NCI-H1105 (cell line): Measurements from ENCODE around the gene RPS3.
"Not testable (repeated sequence)": the region's sequence is repeated elsewhere in the genome, so short reads cannot be mapped to it uniquely, and the experiment has no call there.

Source experiments
- DNase-seq: peaks from one replicate; lab custom pipeline; 2025; lab: John Stamatoyannopoulos, UW

Gene RPS3

DNA sequence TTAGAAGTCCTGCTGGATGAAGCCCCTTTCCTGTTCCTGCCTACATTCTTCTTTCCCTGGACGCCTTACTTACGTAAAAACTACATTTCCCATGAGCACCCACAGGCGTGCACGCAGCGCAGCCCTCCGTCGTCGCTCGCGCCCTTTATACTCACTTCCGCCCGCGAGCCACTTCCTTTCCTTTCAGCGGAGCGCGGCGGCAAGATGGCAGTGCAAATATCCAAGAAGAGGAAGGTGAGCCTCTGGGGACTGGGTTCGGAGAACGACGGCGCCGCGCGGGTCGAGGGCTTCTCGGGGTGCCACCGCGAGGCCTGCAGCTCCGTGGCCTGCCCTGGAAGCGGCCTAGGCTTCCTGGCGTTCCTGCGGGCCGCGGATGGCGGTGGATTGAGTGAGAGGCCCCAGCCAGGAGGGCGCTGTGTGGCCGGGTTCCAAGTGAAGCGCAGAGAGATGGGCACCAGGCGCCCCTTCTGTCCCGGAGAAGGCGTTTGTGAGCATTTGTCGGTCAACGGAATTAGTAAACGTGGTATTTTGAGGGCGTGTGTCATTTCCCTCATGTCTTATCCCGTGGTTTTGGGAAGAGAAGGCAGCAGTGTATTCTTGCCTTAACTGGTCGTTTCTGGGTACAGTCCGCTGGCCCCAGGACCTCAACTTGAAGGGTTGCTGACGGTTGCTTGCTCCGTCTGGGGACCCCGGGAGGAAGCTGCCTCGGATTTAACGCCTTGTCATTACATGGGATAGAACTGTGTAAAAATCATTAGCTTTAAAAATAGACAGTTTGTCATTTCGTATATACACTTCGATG is at the start of gene RPS3:
Gene RPS3, plus strand, starts transcription at position 175 of the 802 bp plus-strand sequence. Its CDS starts 30 bp downstream, at position 205.
- DNase-seq, result peak; percentile 89

DNA sequence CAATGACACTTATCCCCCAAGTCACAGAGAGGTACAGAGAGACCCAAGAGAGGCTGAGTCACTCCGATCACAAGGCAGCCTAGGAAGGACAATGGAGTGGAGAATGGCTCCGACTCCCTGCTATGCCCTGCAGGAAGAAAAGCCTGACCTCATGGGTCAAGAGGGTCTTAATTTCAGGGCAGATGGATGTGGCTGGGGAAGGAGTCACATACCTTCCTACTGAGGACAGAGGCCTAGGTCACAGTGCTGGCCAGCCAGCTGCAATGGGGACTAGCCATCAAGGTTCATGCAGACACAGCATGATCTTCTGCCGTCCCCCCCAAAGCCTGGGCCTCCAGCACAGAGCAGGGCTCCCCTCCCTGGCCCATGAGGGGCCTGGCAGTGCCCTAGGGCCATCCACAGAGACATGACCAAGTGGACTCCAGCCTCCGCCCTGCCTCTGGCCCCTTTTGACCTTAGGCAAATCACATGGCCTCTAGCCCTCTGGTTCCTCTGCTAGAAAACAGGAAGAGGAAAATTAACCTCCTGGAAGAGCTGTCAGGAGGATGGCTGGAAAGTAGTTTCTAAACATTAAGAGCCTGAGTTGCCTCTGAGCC is 49.7 kb upstream of the RPS3 start:
- no peak for DNase-seq

GRCh38 chr11:75350122-75350742 is 49.1 kb upstream of the RPS3 start:
- DNase-seq, result no peak

GRCh38 chr11:75350743-75351540 is 48.4 kb upstream of the RPS3 start:
- DNase-seq, result no peak

DNA sequence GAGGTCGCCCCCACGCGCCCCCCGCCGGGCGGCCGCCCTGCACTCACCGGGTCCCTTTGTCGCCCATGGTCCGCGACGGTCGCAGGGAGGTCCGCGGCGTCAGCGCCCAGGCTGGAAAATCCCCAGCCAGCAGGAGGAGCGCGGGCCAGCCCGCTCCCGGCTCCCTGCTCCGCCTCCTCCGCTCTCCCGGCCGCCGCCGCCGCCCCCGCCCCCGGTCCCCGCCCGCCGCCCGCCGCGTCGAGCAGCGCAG is 47.9 kb upstream of the RPS3 start, which contains the start of gene ARRB1:
Gene ARRB1, minus strand, starts transcription at position 121 of the 250 bp plus-strand sequence. Its CDS starts 54 bp downstream, at position 67.
- DNase-seq, result no peak

DNA sequence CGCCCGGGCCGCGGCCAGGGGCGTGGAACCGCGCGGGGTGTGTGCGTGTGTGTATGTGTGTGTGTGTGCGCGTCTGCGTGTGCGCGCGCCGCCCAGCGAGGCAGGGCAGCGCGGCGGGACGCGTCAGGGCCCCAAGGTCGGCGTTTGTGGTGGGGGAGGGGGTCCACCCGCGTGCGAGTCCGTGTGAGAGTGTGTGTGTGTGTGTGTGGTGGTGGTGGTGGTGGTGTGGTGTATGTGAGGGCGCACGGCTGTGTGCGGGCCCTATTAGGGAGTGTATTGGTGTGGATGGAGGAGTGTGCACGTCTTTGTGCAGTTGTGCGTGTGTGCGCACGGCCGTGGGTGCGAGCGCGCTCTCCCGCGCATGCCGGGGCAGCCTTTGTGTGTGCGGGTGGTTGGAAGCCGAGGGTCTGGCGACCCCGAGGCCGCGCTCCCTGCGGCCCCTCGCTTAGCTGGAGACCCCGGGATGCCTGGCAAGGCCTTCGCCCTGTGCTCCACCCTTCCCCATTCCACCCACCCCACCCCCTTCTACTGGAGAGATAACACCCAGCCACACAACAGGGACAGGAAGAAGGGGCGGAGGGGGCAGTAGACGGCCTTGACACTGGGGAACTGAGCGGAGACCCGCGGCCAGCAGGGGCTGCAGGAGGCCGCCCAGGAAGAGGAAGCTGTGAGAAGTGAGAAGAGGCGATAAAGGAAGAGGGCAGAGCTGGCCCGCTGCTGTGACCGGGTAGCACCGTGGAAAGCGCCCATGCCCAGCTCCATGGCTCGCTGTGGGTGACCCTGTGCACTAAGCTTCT is 47.3 kb upstream of the RPS3 start:
- DNase-seq, result no peak

DNA sequence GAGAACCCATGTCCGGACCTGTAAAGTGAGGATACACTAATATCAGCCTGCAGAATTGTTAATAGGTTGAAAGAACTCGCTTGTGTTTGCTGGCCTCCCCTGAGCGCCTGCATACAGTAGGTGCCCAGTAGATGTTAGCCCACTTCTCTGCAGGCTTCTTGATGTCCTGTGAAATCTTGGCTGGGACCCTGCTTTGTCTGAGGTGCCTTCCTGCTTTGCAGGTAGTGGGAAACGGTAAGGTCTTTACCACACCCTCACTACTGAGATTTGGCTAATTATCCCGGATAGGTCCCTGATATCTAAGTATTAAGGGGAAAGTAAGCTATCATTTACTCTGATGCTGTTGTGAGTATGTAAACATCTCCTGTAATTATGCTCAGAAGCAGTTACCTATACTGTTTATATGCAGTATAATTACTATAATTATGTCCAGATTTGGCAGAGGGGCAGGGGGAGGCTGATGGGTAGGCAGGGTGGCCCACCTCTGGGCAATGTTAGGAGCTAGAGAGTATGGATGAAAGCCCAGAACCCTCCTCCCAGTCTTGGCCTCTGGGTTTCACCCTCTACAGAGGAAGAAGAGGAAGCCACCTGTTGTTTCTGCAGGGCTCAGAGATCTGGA is 46.6 kb upstream of the RPS3 start:
- peak; percentile 67 for DNase-seq

DNA sequence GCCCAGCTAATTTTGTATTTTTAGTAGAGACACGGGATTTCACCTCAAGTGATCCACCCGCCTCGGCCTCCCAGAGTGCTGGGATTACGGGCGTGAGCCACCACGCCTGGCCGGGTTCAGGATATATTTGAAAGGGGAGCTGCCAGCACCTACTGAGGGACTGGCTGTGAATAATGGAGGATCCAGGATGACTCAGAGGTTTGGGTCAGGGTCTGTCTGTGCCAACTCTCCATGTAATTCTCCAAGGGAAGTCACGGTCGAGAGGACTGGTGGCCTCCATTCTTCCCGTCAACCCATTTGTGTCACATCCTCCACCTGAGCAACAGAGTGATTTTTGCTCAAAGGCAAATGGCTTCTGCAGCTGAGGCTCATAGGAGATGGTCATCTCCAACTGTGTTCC is 44.3 kb upstream of the RPS3 start:
- no peak for DNase-seq

GRCh38 chr11:75356613-75357012 is 42.7 kb upstream of the RPS3 start:
- DNase-seq, result no peak

DNA sequence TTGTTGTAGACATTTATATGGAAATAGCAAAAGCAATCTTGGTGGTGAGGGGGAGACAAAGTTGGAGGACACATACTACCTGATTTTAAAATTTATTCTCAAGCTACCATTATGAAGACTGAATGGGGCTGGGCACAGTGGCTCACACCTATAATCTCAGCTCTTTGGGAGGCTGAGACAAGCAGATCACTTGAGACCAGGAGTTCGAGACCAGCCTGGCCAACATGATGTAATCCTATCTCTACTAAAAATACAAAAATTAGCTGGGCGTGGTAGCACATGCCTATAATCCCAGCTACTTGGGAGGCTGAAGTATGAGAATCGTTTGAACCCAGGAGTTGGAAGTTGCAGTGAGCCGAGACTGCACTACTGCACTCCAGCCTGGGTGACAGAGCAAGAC is 37.0 kb upstream of the RPS3 start:
- not testable (repeated sequence) for DNase-seq

DNA sequence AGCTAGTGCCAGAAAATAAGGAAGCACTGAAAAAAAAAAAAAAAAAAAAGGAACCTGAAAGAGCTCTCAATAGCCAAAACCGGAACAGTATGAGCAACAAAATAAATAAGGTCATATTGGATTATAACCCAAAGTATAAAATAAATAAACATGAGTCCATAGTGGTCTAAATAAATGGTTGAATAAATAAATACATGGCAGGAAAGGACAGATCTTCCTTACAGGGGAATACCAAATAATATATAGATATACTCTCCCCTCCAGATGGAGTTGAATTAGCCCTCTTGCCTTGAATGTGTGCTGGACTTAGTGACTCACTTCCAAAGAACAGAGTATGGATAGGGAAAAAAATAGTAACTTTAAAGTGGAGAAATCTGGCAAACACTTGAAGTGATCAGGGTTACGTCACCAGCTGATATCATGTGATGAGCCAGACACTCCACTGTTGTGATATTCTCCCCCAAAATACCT is 33.6 kb upstream of the RPS3 start:
- no peak for DNase-seq

- DNase-seq, result not testable (repeated sequence)
These were observed 32.5 kb upstream of the RPS3 start for GRCh38 chr11:75366826-75367225.

GRCh38 chr11:75369560-75370255 is 29.6 kb upstream of the RPS3 start:
- DNase-seq, result no peak

- DNase-seq, result no peak
These were observed 27.1 kb upstream of the RPS3 start for GRCh38 chr11:75371949-75372876.

- DNase-seq, result no peak
These were observed 26.1 kb upstream of the RPS3 start for GRCh38 chr11:75373201-75373600.

- no peak for DNase-seq
These were observed 24.7 kb upstream of the RPS3 start for GRCh38 chr11:75374646-75375045.

DNA sequence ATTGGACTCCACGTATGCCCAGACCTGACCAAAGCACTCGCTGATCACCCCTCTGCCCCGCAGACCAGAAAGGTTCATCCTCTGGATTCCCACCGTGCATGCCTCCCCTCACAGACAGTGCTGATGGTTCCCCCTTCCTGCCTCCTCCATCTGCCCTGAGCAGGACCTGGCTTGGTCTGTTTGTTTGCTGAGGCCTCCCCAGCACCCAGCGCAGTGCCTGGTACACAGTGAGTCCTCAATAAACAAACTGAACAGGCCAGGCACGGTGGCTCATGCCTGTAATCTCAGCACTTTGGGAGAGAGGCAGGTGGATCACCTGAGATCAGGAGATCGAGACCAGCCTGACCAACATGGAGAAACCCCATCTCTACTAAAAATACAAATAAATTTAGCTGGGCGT is 23.7 kb upstream of the RPS3 start:
- no peak for DNase-seq

DNA sequence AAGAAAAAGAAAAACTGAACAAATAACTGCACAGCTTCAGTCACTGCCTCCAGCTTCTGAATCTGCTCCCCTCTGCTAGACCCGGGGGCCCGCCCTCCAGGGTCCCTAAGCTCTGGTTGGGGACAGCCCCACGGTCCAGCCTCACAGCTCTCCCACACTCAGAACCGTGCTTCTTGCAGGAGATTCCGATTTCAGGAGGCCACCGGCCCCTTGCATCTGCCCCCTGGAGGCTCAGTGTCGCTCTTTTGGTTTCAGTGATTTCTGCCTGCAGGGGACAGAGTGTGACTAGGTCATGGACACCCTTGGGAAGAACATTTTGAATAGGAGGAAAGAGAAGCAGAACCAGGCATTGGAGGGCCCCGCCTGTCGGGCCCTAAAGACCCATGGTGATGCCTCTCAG is 23.1 kb upstream of the RPS3 start:
- no peak for DNase-seq

DNA sequence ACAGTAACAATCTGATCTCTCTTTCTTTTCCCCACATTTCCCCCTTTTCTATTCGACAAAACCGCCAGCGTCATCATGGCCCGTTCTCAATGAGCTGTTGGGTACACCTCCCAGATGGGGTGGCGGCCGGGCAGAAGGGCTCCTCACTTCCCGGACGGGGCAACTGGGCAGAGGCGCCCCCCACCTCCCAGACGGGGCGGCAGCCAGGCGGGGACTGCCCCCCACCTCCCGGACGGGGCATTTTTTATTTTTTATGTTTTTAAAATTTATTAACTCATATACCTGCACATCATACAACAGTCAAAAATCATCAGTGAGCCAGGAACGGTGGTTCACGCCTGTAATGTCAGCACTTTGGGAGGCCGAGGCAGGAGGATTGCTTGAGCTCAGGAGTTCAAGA is 20.5 kb upstream of the RPS3 start:
- DNase-seq, result not testable (repeated sequence)
